PFSK-1 (cell line): Measurements from ENCODE around the gene ESPN.

Experiments
- FOXP2 ChIP-seq: optimal IDR thresholded peaks from 2 replicates; pipeline ENCODE3; 2011; ENCODE audit warnings: borderline replicate concordance, control low read depth, inconsistent platforms; ENCODE audit not compliant: insufficient read depth; ENCODE audit errors: extremely low read length, extremely low read depth
- POLR2AphosphoS5 ChIP-seq: IDR thresholded peaks from 2 replicates; pipeline ENCODE4 v1.6.1; 2012; ENCODE audit warnings: low read depth, mild to moderate bottlenecking, control low read depth, low read length, moderate library complexity
- REST ChIP-seq, 2 experiments: IDR thresholded peaks; 2 replicates each; pipeline versions ENCODE4 v1.6.1 to v1.8.0; 2011 to 2012; ENCODE audit warnings: low read depth in 2 of 2, low read length in 2 of 2, control low read depth in 1 of 2, inconsistent platforms in 1 of 2, mild to moderate bottlenecking in 1 of 2, moderate library complexity in 1 of 2; ENCODE audit not compliant: insufficient read depth in 1 of 2
- SIN3A ChIP-seq: IDR thresholded peaks from 2 replicates; pipeline ENCODE4 v1.6.1; 2012; ENCODE audit warnings: mild to moderate bottlenecking, low read length, moderate library complexity, borderline replicate concordance; ENCODE audit not compliant: insufficient read depth
- TAF1 ChIP-seq: IDR thresholded peaks from 2 replicates; pipeline ENCODE4 v1.6.1; 2012; ENCODE audit warnings: low read length, control low read depth, borderline replicate concordance; ENCODE audit not compliant: insufficient read depth

The ESPN gene

DNA sequence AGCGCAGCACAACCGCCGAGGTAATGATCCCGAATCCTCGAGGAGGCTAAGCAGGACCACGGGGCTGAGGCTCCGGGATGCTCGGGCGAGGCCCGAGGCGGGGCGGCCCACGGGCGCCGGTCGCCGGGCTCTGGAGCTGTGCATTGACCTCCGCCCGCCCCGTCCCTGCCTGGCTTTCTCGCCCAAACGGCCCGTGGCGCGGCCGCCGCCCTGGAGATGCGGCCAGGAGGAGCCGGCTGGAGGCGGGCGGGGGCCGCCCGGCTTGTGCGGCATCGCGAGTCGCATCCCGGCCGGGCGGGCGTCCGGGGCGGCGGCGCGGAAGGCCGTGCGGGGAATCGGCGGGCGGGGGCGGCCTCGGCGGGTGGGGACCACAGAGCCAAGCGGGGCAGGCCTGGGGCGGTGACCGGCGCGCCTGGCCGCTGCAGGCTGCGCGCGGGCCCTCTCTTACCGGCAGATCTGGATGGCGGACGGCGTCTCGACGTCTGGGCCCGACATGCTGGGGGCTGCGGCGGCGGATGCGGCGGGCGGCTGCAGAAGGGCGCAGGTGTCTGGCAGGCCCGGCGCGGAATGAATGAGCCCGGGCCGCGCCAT, 31.7 kb upstream of the ESPN start:
- peak; percentile 81; the same call in 1 of the 2 replicates for TF ChIP-seq TAF1
- TF ChIP-seq SIN3A = peak; percentile 30; the same call in 1 of the 2 replicates
- peak; percentile 46; the same call in 1 of the 2 replicates for TF ChIP-seq POLR2AphosphoS5
- TF ChIP-seq FOXP2 = no peak
- TF ChIP-seq REST (IDR thresholded peaks at IDR 0.05; ENCODE audit: insufficient read depth in 1 of 2, low read depth in 2 of 2, low read length in 2 of 2) = 0 out of 4 replicates have a peak, but pooled peaks of 1 of the 2 experiments have one; percentile 38

DNA sequence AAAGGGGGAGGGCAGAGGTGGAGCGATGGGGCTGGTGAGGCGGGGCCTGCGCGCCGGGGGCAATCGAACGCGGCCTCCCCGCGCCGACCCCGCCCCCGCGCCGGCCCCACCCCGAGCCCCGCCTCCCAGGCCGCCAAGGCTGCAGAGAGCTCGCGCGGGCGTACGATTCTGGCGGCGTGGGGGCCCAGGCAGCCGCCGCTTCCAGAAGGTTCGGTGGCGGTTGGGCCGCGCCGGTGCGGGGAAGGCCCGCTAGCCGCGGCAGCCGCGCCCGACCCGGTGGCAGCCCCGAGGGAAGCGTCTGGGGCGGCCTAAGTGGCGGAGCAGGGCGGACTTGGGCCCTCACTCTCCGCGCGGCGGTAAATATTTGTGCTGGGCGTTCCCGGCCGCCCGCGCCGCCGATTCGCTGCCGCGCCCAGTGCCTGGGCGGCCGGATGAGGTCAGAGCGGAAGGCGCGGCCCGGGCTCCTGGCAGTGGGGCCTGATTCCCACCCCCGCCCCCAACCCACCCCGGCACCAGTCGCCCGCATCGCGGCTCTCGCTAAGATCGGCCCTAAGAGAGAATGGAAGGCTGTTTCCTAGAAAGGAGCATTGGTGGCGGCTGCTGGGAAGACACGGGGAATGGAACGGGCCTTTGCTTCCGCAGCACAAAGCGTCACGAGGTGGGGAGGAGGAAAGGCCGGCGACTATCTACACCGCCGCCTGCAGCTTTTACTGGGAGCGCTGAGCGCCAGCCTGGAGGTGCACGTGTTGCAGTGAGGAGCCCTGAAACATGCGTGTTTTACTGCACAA, 31.0 kb upstream of the ESPN start, which contains the start of gene ACOT7:
TSS of gene ACOT7 (minus strand) at position 368 of the 788 bp plus-strand sequence. CDS start 368 bp downstream, outside the sequence.
- TF ChIP-seq SIN3A (no peak; the same call in 1 of the 2 replicates), REST (IDR thresholded peaks at IDR 0.05; ENCODE audit: insufficient read depth in 1 of 2, low read depth in 2 of 2, low read length in 2 of 2) (no peak), TAF1 (peak; percentile 66; the same call in 1 of the 2 replicates), FOXP2 (peak; percentile 56), POLR2AphosphoS5 (peak; percentile 63; the same call in 1 of the 2 replicates)

DNA sequence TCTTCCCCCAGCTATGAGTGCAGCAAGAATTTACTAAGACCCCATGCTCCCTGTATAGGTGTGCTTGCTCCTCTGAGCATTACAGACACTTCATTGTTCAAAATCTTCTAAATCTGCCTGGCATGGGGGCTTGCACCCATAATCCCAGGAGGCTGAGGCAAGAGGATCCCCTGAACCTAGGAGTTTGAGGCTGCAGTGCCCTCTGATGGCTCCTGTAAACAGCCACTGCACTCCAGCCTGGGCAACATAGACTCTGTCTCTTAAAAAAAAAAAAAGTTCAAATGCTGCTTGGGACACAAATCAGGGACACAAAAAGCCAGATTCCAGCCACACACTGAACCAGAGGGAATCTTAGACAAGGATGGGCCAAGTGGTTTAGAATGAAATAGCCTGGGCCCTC, 27.6 kb upstream of the ESPN start:
- TF ChIP-seq REST (IDR thresholded peaks at IDR 0.05; ENCODE audit: insufficient read depth in 1 of 2, low read depth in 2 of 2, low read length in 2 of 2) = no peak
- TF ChIP-seq FOXP2 = no peak

DNA sequence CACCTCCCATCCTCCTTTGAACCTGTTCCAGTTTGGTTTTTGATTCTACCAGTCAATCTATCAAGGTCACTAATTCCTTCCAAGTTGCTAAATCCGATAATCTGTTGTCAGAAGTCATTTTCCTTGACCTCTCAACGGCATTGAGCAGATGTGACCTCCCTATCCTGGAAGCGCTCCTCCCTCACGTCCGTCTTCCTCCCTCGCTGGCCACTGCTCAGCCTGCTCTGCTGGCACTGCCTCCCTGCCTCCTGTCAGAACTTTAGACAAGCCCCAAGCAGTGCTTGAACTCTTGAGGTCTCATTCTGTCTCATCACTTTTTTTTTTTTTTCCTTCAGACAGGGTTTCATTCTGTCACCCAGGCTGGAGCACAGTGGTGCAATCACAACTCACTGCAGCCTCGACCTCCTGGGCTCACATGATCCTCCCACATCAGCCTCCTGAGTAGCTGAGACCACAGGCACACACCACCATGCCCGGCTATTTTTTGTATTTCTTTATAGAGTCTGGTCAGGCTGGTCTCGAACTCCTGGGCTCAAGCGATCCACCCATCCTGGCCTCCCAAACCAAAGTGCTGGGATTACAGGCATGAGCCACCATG, 26.6 kb upstream of the ESPN start:
- TF ChIP-seq SIN3A = no peak
- no peak for TF ChIP-seq REST (IDR thresholded peaks at IDR 0.05; ENCODE audit: insufficient read depth in 1 of 2, low read depth in 2 of 2, low read length in 2 of 2)
- no peak for TF ChIP-seq POLR2AphosphoS5
- TF ChIP-seq TAF1 = no peak
- no peak for TF ChIP-seq FOXP2
